HuH-7.5 (cell line): ENCODE measurements around the gene CDK7.
"Not testable (repeated sequence)": the region's sequence is repeated elsewhere in the genome, so short reads cannot be mapped to it uniquely, and the experiment has no call there.

Experiments used
- DNase-seq: peaks from one replicate; pipeline ENCODE4 v3.0.0; 2011; ENCODE audit warnings: low spot score

The CDK7 gene

DNA sequence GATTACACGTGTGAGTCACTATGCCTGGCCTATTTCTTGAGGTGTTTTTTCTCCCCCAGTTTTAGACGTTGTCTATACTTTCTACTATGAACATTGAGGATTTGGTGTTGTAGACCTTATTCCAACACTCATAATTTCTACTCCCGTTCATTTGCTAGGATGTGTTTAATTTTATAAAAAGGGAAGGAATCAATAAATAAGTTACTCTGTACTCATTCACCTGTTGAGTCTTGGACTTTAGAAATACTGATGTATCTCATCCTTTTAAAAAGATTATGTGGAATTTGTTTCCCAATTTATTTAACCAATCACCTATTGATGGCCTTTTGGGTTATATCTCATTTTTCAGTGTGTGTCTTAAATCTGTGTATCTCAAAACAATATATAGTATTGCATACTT is 3.2 kb downstream of the CDK7 start:
- no peak for DNase-seq

DNA sequence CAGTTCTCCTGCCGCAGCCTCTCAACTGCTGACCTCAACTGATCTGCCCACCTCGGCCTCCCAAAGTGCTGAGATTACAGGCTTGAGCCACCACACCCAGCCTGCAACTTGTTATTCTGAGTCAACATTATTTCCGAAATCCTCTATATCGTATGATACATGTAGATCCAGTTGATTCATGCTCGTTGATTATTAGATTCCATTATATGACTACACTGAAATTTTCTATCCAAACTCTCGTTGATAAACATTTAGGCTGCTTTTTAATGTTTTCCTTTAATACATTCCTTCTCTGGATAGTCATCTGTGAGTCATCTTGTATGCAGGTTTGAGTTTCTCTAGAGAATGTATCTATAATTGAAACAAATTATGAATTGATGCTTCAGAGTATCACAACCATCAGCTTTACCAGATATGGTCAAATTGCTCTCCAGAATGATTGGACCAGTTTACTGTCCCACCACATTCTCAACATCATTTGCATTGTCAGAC is 4.1 kb downstream of the CDK7 start:
- no peak for DNase-seq

DNA sequence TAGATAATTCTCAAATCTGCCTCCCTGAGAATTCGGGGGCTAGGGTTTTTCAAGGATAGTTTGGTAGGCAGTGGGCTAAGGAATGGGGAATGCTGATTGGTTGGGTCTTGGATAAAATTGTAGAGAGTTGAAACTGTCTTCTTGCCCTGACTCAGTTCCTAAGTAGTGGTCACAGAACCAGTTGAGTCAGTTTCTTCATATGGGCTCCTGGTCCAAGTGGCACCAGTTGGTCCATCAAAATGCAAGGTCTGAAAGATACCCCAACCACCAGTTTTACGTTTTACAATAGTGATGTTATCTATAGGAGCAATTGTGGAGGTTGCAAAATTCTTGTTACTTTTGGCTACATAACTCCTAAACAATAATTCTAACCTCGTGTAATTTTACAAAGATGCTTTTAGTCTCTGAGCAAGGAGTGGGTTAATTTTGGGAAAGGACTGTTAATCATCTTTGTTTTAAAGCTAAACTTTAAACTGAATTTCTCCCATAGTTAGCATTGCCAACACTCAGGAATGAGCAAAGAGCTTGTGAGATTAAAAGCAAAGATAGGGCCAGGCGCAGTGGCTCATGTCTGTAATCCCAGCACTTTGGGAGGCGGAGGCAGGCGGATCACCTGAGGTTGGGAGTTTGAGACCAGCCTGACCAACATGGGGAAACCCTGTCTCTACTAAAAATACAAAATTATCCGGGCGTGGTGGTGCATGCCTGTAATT is 7.7 kb downstream of the CDK7 start:
- DNase-seq = no peak

DNA sequence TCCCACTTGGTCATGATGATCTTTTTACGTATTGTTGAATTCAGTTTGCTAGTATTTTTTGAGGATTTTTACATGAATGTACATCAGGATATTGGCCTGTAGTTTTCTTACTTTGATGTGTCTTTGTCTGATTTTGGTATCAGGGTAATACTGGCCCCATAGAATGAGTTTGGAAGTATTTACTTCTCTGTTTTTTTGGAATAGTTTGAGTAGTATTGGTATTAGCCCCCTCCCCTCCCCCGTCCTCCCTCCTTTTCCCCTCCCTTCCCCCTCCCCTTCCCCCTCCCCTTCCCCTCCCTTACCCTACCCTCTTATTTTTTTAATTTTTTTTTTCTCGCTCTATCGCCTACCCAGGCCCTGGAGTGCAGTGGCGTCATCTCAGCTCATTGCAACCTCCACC is 10.3 kb downstream of the CDK7 start:
- DNase-seq = no peak

DNA sequence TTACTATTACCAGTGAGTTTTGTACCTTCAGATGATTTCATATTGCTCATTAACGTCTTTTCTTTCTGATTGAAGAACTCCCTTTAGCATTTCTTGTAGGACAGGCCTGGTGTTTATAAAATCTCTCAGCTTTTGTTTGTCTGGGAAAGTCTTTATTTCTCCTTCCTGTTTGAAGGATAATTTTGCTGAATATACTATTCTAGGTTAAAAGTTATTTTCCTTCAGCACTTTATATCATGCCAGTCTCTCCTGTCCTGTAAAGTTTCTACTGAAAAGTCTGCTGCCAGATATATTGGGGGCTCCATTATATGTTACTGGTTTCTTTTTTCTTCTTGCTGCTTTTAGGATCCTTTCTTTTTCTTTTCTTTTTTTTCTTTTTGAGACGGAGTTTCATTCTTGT is 13.3 kb downstream of the CDK7 start:
- no peak for DNase-seq

- DNase-seq = no peak
Observed at GRCh38 chr5:69250593-69250992, 15.9 kb downstream of the CDK7 start.

DNA sequence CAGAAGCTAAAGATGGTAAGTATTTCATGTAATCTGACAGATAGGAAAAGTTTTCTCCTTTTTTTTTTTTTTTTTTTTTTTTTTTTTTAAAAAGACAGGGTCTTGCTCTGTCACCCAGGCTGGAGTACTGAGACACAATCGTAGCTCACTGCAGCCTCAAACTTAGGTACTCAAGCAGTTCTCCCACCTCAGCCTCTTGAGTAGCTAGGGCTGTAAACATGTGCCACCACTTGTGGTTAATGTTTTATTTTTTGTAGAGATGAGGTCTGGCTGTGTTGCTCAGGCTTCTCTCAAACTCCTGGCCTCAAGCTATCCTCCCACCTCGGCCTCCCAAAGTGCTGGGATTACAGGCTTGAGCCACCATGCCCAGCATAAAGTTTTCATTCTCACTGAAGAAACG is 17.8 kb downstream of the CDK7 start:
- DNase-seq = no peak

DNA sequence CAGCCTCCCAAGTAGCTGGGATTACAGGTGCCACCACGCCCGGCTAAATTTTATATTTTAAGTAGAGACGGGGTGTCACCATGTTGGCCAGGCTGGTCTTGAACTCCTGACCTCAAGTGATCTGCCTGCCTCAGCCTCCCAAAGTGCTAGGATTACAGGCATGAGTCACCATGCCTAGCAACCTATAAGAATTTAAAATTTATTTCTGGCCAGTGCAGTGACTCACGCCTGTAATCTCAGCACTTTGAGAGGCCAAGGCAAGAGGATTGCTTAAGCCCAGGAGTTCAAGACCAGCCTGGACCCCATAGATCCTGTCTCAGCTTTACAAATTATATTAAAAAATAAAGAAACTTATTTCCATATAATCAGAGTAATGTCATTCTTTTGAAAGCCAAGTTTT is 21.3 kb downstream of the CDK7 start:
- not testable (repeated sequence) for DNase-seq

DNA sequence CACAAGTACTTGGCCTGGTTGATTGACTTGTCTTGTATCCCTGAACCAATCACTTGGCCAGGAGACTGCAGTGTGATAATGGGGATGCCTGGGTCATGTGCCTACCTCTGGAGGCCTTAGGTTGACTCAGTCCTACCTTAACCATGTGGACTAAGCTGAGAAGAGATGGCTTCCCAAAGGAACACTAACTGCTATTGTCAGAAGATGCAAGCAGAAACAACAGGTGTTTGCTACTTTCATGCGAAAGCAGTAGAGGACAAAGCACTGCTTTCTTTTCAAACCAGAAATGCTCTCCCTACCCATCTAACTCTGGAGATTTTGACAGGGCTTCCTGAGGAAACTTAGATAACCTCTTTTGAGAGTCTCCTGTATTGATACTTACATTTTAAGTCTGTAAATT is 22.9 kb downstream of the CDK7 start:
- DNase-seq = no peak

DNA sequence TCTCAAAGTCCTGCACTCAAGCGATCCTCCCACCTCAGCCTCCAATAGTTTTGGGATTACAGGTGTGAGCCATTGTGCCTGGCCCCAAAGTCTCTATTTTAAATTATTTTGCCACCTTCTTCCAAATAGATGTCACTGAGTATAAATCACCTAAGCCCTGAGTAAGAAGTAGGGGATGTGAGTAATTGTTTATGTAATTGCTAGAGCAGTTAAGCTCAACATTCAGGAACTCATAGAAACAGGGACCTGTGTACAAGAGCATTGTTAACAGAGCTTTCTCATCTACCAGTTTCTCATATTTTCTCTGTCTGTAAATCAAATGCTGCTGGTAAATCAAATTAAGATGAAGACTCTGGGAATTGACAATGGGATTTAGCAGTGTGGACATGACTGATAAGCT is 26.3 kb downstream of the CDK7 start:
- DNase-seq = no peak

- no peak for DNase-seq
Observed at GRCh38 chr5:69265931-69266330, 31.2 kb downstream of the CDK7 start.

- no peak for DNase-seq
Observed at GRCh38 chr5:69268899-69269298, 34.2 kb downstream of the CDK7 start.

- DNase-seq = no peak
Observed at GRCh38 chr5:69270840-69271239, 36.2 kb downstream of the CDK7 start.

DNA sequence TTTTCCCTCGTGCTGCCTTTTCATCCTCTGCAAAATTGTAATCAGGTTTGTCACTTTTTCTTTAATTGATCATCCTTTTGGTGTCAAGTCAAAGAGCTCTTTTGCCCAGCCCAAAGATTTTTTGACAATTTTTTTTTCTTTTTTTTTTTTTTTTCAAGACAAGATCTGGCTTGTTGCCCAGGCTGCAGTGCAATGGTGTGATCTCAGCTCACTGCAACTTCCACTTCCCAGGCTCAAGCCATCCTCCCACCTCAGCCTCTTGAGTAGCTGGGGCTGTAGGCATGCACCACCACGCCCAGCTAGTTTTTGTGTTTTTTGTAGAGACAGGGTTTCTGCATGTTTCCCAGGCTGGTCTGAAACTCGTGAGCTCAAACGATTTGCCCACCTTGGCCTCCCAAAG is 36.7 kb downstream of the CDK7 start:
- DNase-seq = no peak

GRCh38 chr5:69275563-69275962 is 40.9 kb downstream of the CDK7 start:
- no peak for DNase-seq

- no peak for DNase-seq
Observed at GRCh38 chr5:69276422-69277174, 41.9 kb downstream of the CDK7 start.

DNA sequence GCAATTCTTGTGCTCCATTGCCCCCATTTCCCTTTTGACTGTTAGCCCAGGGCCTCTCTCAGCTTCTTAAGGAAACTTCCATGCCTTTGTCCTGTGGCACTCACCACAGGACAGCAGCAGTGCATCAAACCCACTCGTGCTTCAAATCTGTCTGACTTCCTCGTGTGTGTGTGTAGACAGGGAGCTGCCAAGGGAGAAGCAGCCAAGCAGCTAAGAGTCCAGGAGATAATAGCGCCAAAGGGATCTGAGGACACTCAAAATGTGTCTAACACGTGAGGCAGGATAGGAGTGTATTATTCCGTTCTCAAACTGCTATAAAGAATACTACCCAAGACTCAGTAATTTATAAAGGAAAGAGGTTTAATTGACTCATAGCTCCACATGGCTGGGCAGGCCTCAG is 44.8 kb downstream of the CDK7 start:
- DNase-seq = no peak

- DNase-seq = no peak
Observed at GRCh38 chr5:69281114-69281513, 46.4 kb downstream of the CDK7 start.

DNA sequence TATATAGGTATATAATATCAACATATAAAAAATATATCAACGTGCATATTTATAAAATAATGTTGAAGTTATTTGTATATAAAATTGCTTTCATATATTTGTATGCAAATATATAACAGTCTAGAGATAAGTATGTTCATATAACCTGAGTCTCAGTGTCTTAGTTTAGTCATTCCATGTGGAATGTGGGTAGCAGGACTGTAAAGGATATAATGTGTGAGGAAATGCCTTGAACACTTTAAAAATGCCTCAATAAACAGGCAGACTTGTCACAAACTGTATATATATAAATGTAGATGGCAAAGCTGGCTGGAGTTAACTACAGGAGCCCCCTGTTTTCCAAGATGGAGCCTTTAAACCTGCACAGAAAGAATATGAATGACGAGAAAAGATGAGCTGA is 49.5 kb downstream of the CDK7 start:
- DNase-seq = no peak

- DNase-seq = no peak
Observed at GRCh38 chr5:69285448-69286116, 50.9 kb downstream of the CDK7 start.

GRCh38 chr5:69288069-69288468 is 53.4 kb downstream of the CDK7 start:
- DNase-seq = no peak

DNA sequence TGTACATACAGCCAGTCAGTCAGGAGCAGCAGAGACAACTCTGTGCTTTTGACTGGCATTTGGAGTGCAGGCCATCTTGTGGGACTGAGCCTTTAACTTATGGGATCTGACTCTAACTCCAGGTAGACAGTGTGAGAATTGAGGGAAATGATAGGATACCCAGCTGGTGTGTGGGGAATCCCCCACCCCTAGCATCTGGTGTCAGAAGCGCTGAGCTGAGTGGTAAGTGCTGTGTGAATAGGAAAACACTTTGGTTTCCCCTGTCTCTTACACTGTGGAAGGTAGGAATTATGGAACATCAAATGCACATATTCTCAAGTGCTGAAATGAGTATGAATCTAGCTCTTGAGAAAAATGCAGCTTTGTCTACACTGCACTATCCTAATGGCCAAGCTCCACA is 54.0 kb downstream of the CDK7 start:
- DNase-seq = no peak

- DNase-seq = no peak
Observed at GRCh38 chr5:69292306-69292705, 57.6 kb downstream of the CDK7 start.
